Posterior cingulate gyrus (tissue), 11 donors: ENCODE data around the gene MAPK8IP3.
"Not testable (repeated sequence)": the region's sequence is repeated elsewhere in the genome, so short reads cannot be mapped to it uniquely, and the experiment has no call there.

Experiments used
- DNase-seq, 10 donors: peaks; one replicate each; pipeline versions ENCODE4 v3.0.0 to v3.0.0-alpha.2; 2020 to 2021; ENCODE audit warnings: mixed read lengths in 3 of 10
- intact Hi-C: fragments of 100-400 bp; cut with DNase I; formaldehyde crosslinking; loops from one replicate; pipeline ENCODE4 v1.15.1; 2023

MAPK8IP3 gene

GRCh38 chr16:1729026-1729425 lies 23.0 kb downstream of the MAPK8IP3 start:
- intact Hi-C loops, result no loop called here
- DNase-seq, result no peak

DNA sequence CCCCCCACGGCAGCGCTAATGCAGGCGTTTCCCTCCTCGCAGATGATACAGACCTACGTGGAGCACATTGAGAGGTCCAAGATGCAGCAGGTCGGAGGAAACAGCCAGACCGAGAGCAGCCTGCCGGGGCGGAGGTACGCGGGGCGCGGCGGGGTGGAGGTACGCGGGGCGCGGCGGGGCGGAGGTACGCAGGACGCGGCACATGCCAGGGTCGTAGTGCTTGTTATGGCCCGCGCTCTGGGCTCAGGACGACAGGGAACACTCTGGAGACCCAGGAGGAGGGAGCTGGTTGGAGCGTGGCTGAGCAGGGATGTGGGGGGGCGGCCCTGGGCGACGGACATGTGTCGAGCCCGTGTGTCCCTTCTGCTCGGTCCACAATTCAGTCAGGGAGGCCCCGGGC lies 23.4 kb downstream of the MAPK8IP3 start:
- intact Hi-C loops, result no loop called here
- no peak for DNase-seq

DNA sequence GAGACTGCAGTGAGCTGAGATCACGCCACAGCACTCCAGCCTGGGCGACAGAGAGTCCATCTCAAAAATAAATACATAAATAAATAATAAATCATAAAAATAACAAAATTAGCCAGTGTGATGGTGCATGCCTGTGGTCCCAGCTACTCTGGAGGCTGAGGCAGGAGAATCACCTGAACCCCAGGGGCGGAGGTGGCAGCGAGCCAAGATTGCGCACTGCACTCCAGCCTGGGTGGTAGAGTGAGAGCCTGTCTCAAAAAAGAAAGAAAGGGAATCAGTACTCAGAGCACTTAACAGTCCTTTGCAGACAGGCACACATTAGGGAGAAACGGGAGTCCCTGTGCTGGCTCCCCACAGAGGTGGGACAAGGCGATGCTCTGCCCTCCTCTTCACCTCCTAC lies 25.1 kb downstream of the MAPK8IP3 start:
- no peak for DNase-seq
- intact Hi-C loops, result no loop called here

DNA sequence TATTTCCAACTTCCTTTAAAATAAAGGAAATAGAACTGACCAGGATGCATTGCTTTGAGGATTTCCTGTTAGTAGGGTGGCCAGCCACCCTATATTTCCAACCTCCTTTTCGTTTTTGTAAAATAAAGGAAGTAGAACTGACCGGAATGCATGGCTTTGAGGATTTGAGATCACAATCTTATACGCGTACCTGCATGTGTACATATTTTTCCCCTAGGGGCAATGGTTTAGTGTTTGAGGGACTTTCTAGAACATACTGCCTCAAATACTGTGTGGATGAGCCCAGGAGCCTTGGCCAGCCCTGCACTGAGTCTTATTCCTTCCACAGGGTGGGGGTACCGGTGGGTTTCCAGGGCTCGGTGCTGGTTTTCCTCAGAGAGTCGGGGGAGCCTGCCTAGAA lies 25.6 kb downstream of the MAPK8IP3 start:
- DNase-seq, result no peak
- intact Hi-C loops, result no loop called here

- no peak for DNase-seq
- intact Hi-C loops, result no loop called here
These were observed 26.1 kb downstream of the MAPK8IP3 start for GRCh38 chr16:1732071-1732470.

DNA sequence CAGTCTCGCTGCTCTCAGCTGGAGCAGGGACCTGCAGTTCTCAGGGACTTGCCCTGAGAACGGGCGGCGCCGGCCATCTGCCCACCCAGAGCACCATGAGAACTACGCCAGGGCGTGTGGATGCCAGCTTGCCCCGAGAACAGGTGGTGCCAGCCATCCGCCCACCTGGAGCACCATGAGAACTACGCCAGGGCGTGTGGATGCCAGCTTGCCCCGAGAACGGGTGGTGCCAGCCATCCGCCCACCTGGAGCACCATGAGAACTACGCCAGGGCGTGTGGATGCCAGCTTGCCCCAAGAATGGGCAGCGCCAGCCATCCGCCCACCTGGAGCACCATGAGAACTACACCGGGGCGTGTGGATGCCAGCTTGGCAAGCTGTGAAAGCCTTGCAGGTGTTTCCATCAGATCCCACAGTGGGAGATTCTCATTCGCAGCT lies 26.6 kb downstream of the MAPK8IP3 start:
- intact Hi-C loops, result not testable (repeated sequence)
- DNase-seq, result peak in 8 of 10 donors; percentile 27 to 91 (median 56)

DNA sequence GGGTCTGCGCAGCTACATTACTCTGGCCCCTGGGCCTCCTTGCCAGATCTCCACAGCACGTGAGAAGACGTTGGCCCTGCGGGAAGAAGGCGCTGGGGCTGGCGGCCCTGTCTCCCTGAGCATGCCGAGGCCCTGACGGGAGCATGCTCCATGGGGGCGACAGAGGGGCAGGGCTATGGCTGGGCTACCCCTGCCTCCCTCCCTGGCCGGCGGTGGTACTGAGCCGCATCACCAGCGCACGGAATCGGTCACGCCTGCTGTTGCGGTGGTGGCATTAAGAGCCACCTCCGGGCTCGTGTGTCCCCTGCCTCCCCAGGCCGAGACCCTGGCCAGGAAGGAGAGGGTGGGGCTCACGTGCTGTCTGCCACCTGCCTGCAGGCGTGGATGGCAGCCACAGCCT lies 28.1 kb downstream of the MAPK8IP3 start:
- intact Hi-C loops, result no loop called here
- no peak for DNase-seq

DNA sequence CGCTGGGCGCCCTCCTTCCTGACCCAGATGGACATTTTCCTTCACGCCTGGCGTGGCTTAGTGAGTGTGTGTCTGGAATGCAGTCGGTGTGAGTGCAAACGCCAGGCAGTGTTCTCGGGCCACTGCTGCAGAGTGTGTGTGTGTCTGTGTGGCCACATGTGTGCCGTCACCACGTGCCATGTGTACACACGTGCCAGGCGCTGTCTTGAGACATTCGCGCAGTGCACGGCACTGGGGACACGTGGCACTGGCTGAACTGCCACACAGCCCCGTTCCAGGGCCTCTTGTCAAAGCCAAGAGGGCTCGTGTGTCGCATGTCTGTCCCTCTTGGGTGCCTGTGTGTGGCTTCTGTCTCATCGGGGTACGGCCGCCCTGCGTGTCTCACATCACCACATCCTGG lies 28.8 kb downstream of the MAPK8IP3 start:
- DNase-seq, result no peak
- intact Hi-C loops, result no loop called here

DNA sequence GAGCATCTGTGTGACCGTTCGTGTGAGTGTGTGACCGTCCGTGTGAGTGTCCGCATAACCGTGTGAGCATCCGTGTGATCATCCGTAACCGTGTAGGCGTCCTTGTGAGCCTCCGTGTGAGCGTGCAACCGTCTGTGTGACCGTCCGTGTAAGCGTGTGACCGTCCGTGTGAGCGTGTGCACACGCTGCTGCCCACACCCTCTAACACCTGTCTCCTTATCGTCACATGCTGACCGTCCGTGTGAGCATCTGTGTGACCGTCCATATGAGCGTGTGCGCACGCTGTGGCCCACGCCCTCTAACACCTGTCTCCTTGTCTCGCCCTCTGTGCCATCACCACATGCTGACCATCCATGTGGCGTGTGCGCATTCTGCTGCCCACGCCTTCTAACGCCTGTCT lies 34.2 kb downstream of the MAPK8IP3 start:
- intact Hi-C loops, result no loop called here
- no peak for DNase-seq

GRCh38 chr16:1740781-1741490 lies 34.9 kb downstream of the MAPK8IP3 start:
- DNase-seq, result no peak
- intact Hi-C loops, result no loop called here

DNA sequence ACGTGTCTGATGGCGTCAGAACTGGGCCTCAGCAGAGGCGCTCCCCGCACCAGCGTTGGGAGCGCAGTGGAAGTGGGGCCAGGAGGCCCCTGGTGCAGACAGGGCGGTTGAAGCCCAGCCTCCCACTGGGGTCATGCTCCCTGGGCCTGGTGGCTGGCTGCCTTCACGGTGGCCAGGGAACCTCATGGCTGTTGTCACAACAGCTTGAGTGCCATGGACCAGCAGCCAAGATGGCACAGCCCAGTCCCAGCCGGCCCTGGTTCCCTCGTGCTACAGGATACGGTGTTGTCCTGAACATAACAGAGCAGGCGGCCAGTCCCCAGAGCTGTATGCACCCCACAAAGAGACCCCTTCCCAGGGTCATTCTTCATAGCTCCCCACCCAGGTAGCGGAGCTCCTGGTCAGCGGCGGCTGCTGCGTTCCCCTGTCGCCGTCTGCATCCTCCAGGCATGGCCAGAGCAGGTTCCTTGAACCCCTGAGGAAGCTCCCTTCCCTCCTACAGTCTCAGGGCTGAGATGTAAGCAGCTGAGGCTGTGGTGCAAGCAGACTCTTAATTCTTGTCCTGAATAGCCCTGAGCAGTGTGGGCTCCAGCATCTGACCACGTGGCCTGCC lies 35.7 kb downstream of the MAPK8IP3 start:
- no peak for DNase-seq
- intact Hi-C loops, result no loop called here

DNA sequence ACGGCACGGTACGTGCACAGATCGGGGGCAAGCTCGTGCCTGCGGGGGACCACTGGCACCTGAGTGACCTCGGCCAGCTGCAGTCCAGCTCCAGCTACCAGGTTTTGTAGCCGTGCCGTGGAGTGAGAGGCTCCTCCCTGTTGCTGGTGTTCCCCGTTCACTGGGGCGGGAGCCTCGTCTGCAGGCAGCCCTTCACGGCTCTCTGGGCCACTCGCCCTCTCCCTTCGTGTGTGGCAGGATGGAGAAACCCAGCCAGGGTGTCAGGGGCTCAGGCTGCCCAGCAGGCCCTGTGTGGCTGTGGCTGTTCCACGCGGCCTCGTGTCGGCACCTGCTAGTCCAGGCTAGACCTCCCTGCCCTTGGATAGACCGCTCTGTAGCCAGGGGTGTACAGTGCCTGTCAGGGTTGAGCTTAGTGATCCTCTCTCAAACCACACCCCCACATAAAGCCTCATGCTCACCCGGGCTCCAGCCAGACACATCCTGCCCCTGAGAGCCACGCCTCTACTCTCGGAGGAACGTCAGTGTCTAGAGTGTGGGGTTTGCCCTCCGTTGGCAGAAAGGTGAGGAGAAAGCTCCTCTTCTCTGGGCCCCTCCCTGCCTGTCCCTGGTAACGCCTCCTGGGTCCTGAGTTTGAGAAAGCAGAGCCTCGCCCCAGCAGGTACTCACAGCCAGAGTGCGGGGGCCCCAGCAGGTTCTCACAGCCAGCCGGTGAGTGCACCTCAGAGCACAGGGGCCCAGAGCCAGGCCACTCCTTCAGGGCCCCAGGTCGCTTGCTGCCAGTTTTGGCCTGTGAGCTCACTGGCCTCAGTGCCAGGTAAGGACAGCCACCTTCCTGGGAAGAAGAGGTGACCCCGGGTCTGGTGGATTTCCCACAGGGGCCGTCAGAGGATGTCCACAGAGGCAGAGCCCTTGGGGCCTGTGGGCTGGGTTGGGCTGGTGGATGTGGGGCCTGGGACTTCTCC lies 37.7 kb downstream of the MAPK8IP3 start:
- intact Hi-C loops, result no loop called here

GRCh38 chr16:1744338-1744840 lies 38.4 kb downstream of the MAPK8IP3 start:
- no peak for DNase-seq
- intact Hi-C loops, result no loop called here

More for the DNA sequence above, 37.7 kb downstream of the MAPK8IP3 start:
- DNase-seq, result no peak

GRCh38 chr16:1745181-1745899 lies 39.3 kb downstream of the MAPK8IP3 start:
- DNase-seq, result no peak
- intact Hi-C loops, result no loop called here

DNA sequence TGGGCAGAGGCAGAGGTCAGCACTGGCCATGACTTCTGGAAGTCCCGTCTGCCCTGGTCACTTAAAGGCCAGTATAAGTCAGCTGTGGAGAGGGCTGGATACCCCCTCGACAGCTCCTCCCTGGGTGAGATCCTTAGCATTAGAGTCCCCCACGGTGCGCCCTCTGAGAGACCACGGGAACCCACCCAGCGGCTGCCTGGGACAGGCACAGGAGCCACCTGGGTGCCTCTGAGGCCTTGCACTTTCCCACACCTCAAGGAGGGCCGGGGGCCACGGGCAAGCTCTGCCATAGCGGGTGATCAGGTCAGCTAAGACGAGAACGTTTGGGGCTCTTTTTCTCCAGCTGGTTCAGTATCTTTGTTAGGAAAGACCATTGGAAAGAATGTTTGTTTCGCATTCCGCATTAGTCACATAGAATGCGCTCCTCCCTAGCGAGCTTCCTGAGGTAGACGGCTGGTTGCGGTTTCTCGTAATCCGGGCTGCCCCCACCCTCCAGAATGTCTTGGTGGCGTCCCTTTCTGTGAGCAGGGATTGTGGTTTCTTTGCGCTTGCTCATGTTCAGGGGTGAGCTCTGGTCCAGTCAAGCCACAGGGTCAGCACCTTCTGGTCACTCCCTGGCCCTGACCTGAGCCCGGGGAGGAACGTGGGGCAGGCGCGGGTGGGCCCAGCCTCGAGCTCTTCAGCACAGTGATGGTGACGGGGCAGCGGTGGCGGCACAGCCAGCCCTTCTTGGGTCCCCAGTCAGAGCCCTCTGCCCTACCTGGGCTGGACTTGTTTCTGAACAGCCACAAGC lies 40.1 kb downstream of the MAPK8IP3 start:
- intact Hi-C loops, result no loop called here
- DNase-seq, result peak in 1 of 10 donors; percentile 77

DNA sequence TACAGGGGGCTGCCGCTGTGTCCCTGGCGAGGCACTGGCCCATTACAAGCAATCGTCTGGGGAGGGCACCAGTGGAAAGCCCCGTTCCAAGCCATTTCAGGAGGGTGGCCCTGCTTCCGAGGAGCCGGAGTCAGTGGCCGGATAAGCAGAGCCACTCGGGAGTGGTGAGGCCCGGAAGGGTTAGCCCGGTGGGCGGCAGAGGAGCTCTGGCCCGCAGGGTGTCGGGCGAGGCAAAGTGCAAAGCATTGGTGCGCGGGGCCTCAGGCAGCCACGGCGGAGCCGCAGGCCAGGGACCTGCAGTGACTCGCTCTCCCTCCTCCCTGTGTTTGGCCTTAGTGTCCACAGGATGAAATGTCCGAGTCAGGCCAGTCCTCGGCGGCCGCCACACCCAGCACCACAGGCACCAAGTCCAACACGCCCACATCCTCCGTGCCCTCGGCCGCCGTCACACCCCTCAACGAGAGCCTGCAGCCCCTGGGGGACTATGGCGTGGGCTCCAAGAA lies 40.7 kb downstream of the MAPK8IP3 start:
- intact Hi-C loops, result no loop called here
- peak in 1 of 10 donors; percentile 81 for DNase-seq

DNA sequence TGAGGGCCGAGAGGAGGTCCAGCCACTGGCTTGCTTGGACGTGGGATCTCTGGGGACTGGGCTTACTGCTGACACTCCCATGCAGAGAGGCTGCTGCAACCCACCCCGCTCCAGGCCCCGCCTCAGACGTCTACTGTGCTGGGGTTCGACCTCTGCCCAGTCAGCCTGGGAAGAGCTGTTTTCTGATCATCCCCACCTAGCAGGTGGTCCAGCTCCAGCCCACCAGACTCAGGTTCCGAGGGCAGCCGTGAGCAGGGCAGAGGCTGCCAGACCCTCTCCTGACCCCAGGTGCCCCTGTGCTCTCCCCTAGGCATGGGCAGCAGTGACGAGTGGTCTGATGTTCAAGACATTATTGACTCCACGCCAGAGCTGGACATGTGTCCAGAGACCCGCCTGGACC lies 41.9 kb downstream of the MAPK8IP3 start:
- intact Hi-C loops, result no loop called here
- peak in 1 of 10 donors; percentile 67 for DNase-seq

DNA sequence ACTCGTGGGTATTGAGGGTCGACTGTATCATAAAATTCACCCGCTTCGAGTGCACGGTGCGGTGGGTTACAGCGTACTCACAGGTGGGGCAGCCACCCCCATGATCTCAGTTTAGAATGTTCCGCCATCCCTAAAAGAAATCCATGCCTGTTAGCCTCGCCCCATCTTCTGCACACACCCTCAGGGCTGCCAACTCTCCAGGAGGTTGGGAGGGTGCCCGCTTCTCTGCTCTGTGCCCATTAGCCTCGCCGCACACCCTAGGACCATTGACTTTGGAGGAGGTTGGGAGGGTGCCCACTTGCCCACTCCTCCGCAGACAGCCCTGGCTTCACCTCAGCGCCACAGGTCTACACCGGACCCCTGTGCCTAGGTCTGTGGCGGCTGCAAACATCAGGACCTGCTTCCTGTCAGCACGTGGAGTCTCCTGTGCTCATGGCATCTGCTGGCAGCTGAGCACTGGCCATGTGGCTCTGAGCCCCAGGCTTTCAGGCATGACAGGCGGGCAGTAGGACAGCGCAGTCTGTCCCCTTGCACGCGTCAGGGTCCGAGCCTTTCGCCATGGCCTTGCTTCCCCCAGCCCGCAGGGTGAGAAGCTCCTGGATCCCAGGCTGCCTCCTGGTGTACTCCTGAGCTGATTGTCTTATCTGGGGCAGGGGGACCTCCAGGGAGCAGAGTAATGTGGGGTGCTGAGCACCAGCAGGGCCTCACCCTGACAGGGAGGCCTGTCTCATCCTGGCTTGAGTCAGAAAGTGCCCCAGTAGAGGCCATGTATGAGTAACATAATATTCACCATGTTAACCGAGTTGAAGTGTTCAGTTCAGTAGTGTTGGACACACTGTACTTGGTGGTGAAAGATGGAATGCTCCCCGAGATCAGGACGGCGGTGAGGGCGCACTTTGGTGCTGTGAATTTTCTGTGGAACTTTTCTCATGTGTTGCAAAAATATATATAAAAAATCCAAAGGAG lies 43.4 kb downstream of the MAPK8IP3 start:
- DNase-seq, result peak in 1 of 10 donors; percentile 71
- intact Hi-C loops, result no loop called here
